Amniotic stem cell (primary cell): ENCODE measurements around the gene DCTN2.
"Not testable (repeated sequence)": the region's sequence is repeated elsewhere in the genome, so short reads cannot be mapped to it uniquely, and the experiment has no call there.

Experiments used
- DNase-seq: peaks from one replicate; lab custom pipeline; 2025; lab: John Stamatoyannopoulos, UW

Gene DCTN2

GRCh38 chr12:57527184-57527583 is 19.8 kb downstream of the DCTN2 start:
- DNase-seq = no peak

GRCh38 chr12:57526477-57527126 is 20.4 kb downstream of the DCTN2 start:
- DNase-seq = no peak

- no peak for DNase-seq
These were observed 21.2 kb downstream of the DCTN2 start for GRCh38 chr12:57525615-57526383.

- DNase-seq = no peak
These were observed 22.0 kb downstream of the DCTN2 start for GRCh38 chr12:57524814-57525614.

GRCh38 chr12:57523706-57524614 is 23.0 kb downstream of the DCTN2 start:
- DNase-seq = no peak

GRCh38 chr12:57522887-57523705 is 23.9 kb downstream of the DCTN2 start:
- DNase-seq = peak; percentile 30

- peak; percentile 58 for DNase-seq
These were observed 24.7 kb downstream of the DCTN2 start, which contains the start of gene MBD6 for GRCh38 chr12:57522011-57522886. Gene MBD6, plus strand, starts transcription at chr12:57522824. Its CDS starts 1,480 bp downstream, at chr12:57524304.

GRCh38 chr12:57521525-57522010 is 25.4 kb downstream of the DCTN2 start:
- DNase-seq = no peak

- DNase-seq = peak; percentile 99
These were observed 26.8 kb downstream of the DCTN2 start, which contains the start of gene DDIT3 for GRCh38 chr12:57520053-57520818. Gene DDIT3, minus strand, starts transcription at chr12:57520514. Its CDS starts 3,108 bp downstream, at chr12:57517406.

DNA sequence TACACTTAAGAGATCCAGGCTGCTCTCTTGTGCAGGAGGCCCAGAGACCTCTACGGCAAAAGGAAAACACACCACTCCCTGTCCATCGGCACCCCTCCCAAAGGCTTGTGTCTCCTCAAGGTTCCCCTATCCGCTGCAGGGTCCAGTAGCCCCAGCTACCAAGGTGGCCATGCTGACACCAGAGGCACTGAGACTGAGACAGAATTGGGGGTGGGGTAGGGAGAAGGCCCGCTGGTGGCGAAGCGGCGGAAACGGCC is 27.3 kb downstream of the DCTN2 start:
- DNase-seq = no peak

DNA sequence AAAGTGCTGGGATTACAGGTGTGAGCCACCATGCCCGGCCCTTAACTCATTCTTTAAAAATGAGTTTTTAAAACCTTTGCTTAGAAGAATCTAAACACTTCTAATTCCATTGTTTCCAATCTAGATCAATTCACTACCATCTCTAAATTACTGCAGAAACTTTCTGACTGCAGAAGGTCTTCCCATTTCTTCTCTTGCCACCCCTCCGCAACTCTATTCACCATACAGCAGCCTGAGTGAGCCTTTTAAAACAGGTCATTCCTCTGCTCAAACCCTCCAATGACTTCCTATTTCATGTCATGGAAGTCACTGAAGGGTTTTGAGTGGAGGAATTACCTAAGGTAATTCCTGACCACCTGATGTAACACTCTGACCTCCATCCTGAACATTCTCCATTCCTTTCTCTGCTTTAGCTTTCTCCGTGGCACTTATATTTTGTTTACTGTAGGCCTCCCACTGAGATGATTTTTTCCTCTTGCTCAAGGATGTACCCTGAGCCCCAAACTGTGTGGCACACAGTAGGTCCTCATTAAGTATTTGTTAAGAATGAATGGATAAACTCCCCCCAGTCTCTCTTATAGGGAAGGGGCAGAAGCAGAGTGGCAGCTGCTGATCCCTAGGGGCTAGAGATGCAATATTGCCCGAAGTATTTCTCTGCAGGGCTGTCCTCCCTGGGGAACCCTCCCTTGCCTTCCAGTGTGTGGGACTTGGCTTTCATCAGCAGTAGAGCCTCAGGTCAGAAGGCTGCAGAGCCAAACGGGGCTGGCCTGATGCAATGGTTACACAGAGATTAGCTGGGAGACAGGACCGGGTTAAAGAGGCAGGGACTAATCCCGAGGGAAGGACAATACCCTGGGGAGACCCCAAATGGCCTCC is 27.8 kb downstream of the DCTN2 start:
- no peak for DNase-seq

DNA sequence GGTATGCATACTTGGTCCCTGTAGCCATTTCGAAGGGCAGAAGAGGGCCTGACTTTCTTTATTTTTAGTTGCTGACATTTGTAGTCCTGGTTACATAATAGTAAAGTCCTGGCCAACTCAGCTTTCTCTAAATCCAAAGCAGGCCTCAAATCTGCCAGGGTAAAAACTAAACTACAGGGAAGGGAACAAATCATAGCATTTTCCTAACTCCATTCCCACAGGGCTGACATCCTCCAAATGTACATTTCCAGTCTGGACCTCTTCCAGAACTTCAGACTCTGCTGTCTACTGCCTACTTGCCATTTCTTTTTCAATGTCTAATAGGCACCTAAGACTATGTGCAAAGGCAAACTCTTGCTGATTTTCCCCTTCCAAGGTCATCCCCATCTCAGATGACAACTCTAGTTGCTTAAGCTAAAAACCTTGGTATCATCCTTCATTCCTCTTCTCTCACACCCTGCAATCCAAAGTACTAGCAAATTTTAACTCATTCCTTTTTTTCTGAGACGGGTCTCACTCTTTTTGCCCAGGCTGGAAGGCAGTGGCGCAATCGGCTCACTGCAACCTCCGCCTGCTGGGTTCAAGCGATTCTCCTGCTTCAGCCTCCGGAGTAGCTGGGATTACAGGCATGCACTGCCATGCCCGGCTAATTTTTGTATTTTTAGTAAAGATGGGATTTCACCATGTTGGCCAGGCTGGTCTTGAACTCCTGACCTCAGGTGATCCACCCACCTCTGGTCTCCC is 28.6 kb downstream of the DCTN2 start:
- no peak for DNase-seq

DNA sequence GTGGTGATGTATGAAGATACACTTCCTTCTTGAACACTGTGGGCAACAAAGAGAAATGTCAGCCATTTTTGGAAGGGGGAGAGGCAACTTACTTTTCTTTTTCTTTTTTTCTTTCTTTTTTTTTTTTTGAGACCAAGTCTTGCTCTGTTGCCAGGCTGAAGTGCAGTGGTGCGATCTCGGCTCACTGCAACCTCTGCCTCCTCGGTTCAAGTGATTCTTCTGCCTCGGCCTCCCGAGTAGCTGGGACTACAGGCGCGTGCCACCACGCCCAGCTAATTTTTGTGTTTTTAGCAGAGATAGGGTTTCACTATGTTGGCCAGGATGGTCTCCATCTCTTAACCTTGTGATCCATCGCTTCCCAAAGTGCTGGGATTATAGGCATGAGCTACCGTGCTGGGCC is 29.3 kb downstream of the DCTN2 start:
- DNase-seq = not testable (repeated sequence)

DNA sequence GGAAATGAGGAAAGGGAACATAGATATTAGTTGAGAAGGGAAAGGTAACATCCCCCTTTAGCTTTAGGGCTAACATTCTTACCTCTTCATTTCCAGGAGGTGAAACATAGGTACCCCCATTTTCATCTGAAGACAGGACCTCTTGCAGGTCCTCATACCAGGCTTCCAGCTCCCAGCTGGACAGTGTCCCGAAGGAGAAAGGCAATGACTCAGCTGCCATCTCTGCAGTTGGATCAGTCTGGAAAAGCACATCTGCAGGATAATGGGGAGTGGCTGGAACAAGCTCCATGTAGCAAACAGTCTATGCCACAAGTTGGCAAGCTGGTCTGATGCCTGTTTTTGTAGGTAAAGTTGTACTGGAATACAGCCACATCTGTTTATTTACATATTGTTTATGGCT is 29.8 kb downstream of the DCTN2 start:
- DNase-seq = no peak

DNA sequence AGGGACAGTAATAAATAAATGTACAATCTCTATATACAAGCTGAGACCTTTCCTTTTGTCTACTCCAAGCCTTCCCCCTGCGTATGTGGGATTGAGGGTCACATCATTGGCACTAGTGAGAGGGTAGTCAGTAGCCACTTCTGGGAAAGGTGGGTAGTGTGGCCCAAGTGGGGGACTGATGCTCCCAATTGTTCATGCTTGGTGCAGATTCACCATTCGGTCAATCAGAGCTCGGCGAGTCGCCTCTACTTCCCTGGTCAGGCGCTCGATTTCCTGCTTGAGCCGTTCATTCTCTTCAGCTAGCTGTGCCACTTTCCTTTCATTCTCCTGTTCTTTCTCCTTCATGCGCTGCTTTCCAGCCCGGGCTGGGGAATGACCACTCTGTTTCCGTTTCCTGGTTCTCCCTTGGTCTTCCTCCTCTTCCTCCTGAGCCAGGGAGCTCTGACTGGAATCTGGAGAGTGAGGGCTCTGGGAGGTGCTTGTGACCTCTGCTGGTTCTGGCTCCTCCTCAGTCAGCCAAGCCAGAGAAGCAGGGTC is 30.3 kb downstream of the DCTN2 start:
- no peak for DNase-seq

DNA sequence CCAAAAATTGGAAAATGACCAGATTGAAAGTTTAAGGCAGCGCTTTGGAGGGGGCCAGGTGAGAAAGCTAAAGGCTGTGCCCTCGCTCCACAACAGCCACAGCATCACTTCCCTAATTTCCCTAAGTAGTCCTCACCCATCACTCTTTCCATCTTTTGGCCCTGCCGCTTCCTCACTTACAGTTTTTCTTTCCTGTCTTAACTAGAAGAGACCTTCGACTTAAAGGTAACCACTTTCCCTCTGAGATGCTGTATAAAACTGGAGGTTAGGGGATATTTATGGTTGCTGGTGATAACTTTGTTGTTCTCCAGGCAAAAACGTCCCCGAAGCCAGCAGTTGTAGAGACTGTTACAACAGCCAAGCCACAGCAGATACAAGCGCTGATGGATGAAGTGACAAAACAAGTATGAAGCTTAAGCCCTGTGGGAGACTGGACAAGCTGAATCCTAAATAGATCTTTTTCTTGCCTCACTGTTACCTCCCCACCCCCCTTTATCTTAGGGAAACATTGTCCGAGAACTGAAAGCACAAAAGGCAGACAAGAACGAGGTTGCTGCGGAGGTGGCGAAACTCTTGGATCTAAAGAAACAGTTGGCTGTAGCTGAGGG is 31.0 kb downstream of the DCTN2 start:
- DNase-seq = no peak
